HG03565 (cell line): Measurements from ENCODE around the gene PCED1A.

Experiments
- ATAC-seq: cut with Tn5 transposase; IDR thresholded peaks from one replicate; pipeline ENCODE4 v1.9.1; 2021; ENCODE audit warnings: mild to moderate bottlenecking, moderate library complexity; ENCODE audit not compliant: unreplicated experiment

The PCED1A gene

DNA sequence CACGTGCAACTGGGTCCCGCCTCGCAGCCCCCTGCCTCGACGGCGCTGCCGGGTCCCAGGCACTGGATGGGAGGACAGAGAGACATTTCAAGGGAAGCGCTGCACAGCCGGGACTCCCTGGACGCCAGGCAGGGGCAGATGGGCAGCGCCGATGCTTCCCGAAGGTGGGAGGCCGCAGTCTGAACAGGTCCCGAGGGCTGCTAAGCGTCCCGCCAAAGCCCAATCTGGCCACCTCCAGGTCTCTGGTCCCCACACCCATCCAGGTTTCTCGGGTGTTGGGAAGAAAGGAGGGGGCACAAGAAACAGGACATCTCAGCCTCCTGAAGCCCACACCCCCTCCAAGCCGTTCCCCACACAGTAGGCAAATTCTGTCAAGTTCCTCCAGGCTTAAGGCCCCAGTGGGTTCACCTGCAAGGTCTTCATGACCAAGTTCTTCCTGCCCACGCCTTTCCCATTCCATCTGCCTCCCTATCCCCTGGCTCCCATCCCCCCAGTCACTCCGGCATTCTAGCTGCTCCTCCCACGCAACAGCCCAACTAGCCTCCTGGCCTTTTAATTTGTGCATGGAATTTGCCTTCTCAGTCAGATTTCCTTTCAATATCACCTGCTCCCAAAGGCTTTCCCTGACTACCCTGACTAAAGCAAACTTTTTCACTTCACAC, 34.6 kb downstream of the PCED1A start:
- no peak for ATAC-seq

- no peak for ATAC-seq
Measured at GRCh38 chr20:2804852-2805688, 35.4 kb downstream of the PCED1A start.

GRCh38 chr20:2804041-2804828, 36.2 kb downstream of the PCED1A start:
- no peak for ATAC-seq

GRCh38 chr20:2801286-2801728, 39.1 kb downstream of the PCED1A start:
- ATAC-seq: no peak

DNA sequence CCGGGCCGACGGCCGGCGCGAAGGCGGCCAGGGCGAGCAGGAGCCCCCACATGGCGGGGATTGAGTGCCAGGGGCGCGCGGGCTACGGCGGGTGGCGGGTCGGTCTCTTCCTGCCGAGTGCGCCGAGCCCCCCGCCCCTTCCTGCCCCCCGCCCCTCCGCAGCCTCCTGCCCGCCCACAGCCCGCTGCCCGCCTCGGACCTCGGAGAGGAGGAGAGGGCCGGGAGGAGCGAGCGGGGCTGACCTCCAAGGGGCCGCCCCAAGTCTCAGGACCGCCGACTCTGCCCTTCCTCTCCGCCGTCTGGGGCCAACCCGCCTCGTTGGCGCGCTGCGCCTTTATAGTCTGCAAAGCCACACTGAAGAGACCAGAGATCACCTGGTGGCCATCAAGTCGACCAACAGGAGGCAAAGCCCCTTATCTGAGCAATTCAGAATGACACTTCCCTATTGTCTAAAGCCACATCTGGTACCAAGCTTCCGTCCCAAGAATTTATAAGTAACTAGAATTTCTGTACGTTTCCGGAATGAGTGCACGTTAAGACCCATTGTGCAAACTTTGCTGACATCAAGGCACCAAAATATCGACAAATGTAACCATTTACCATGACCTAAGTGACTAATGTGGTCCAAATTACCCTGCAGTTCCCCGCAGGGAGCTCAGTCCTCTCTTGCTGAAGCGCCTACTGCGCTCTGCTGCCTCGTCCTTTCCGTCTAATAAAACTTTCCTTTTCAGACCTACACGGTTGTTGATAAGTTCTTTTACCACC, 39.8 kb downstream of the PCED1A start, which contains the start of gene CPXM1:
Gene CPXM1 (minus strand): TSS at position 107 of the 765 bp plus-strand sequence. CDS start 55 bp downstream, at position 52.
- no peak for ATAC-seq

DNA sequence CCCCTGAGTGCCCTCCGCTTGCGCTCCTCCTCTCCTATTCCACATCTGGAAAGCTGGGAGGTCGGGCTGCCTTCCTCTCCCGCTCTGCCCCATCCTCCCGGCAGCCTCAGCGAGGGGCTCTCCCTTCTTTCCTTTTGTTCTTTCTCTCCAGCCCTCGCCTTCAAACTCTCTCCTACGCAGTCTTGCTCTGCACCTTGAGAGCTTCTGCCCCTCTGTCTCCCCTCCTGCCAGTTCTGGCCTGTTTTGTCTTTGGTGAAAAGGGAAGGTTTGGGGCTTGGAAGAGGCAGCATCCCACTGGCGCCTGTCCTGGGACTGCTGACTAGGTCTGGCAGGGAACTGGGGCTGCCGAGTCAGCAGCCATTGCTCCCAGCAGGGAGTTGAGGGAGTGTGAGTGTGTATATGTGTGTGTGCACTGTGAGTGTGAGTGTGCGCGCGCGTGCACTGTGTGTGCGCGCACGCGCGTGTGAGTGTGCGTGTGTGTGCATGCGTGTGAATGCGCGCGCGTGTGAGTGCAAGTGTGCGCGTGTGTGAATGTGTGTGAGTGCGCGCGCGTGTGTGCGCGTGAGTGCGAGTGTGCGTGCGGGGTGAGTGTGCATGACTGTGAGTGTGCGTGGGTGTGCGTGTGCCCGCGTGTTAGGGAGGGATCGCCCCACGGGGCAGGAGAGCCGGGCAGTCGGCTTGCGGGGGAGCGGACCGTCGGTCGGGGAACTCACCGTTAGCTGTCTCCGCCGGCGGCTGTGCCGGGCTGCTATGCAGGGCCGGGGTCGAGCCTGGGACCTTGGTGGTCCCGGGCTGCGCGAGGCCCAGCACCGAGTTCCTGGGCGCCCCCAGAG, 40.6 kb downstream of the PCED1A start:
- ATAC-seq: no peak

DNA sequence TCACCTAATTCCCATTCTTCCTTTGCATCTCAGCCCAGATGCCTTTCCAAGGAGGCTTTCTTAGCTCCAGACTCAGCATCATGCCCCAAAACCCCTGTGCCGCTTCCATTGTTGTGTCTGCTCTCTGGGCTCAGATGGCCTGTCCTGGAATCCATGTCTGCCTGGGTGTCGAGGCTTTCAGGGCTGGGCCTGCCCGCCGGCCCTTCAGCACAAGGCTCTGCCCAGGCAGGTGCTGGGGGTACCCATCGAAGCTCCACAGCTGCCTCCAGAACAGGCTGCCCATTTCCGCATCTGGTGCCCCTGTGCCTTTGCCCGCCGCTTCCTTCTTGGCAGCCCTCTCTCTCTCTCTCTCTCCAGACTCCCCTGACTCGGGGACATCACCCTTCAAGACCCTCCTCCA, 41.2 kb downstream of the PCED1A start:
- ATAC-seq: no peak

GRCh38 chr20:2798814-2799213, 41.6 kb downstream of the PCED1A start:
- ATAC-seq: no peak

- no peak for ATAC-seq
Measured at GRCh38 chr20:2798095-2798805, 42.2 kb downstream of the PCED1A start.

DNA sequence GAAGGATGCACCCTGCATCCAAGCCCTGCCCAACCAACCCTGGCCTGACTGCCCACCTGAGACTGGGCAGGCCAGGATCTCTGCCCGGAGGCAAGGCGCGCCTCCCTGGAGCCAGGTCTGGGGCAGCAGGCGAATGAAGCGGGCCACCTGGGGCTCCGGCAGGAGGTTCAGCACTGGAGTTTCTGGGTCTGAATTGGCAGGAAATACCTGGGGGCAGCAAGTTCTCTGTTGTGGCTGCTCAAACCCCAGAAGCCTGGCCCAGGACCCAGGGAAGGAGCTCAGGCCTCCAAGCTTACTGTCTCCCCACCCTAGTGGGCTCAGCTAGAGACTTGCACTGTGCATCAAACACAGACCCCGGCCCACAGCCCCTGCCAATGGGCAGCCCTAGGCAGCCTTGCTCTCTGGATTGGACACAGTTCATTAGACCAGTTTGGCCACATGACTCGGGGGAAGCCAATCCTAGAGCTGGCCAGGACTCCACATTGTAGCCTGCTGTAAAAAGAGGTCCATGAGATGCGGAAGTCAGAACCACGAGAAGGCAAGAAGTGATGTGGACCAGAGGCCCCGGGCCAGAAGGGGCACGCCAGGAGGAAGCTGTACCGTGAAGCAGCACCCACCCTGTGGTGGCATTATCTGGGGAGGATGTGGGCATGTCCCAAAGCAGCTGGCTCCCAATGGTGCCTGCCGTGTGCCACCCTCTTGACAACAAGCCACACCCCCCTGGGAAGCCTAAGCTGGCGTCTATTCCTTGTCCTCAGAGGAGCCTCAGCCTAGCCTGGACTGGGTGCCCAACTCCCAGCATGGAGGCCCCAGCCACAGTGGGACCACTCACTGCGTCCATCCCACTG, 43.1 kb downstream of the PCED1A start:
- no peak for ATAC-seq

DNA sequence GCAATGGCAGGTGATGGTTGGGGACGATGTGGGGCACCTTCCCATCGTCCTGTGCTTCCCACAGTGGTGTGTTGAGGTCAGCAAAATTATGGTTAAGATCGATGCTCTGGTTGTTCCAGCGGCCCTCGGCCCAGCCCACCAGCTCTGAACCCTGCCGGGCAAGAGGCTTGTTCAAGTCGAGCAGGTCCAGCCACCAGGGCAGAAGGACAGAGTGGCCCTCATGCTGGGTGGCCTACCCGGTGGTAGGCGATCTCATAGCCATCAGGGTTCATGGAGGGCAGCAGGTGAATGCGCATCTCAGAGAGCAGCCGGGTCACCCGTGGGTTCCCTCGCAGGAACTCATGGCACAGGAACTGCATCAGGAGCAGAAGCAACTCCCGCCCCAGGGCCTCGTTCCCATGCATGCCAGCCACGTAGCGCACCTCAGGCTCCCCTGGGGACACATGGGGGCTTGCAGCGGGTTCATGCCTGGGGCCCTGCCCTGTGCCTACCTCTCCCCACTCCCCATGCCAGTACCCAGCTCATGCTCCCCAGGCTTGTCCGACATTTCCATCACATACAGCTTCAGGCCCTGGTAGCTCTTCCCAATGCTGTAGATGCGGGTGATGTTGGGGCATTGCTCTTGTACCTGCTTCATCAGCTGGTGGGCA, 44.3 kb downstream of the PCED1A start:
- ATAC-seq: no peak

- ATAC-seq: no peak
Measured at GRCh38 chr20:2795451-2795850, 45.0 kb downstream of the PCED1A start.

DNA sequence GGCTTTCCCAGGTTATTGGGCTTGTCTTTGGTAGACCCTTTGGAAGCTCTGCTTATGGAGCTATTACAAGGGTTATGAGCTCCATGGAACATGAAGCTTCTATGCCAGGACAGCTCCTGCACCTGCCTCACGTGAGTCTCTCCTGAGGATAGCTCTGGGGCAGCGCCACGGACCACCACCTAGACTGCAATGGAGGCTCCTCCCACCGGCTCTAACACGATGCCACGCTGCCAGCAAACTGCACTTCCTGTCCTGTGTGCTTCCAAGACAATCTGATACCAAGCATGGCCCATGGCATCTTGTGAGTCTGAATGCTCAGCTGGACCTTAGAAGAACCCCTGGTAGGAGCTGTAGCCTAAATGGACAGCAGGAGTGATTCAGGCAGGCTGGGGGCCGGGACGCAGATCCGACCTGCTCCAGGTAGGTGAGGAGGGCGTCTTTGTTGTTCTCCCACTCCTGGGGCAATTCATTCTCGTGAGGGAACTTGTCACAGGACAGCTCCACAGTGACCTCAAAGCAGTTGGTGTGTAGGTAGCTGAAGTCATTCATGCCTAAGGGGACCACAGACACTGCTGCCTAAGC, 45.5 kb downstream of the PCED1A start:
- ATAC-seq: no peak

GRCh38 chr20:2794202-2794748, 46.2 kb downstream of the PCED1A start:
- no peak for ATAC-seq

DNA sequence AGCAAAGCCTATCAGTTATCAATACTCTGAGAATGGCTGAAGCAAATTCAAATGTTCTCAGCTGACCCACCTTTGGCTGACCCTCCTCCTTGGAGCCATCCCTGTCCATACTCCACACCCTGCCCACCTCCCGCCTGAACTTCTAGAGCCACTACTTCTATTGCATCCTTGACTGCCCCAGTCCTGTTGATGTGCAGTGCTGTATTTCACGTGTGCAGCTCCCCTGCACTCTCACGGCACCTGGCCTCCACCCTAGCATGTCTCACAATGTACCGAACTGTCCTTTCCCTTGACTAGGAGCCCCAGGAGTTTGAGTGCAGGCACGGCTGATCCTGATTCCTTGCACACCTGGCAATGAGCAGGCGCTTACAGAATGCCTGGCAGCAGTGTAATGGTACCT, 47.0 kb downstream of the PCED1A start:
- ATAC-seq: no peak
